ENCODE data around the gene FRS3.
A peak's percentile ranks its signal among the peaks of the same experiment; 100 is the strongest.
"Not testable (repeated sequence)": the region's sequence is repeated elsewhere in the genome, so short reads cannot be mapped to it uniquely, and the experiment has no call there.

FRS3 gene, protein sequence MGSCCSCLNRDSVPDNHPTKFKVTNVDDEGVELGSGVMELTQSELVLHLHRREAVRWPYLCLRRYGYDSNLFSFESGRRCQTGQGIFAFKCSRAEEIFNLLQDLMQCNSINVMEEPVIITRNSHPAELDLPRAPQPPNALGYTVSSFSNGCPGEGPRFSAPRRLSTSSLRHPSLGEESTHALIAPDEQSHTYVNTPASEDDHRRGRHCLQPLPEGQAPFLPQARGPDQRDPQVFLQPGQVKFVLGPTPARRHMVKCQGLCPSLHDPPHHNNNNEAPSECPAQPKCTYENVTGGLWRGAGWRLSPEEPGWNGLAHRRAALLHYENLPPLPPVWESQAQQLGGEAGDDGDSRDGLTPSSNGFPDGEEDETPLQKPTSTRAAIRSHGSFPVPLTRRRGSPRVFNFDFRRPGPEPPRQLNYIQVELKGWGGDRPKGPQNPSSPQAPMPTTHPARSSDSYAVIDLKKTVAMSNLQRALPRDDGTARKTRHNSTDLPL

DNA sequence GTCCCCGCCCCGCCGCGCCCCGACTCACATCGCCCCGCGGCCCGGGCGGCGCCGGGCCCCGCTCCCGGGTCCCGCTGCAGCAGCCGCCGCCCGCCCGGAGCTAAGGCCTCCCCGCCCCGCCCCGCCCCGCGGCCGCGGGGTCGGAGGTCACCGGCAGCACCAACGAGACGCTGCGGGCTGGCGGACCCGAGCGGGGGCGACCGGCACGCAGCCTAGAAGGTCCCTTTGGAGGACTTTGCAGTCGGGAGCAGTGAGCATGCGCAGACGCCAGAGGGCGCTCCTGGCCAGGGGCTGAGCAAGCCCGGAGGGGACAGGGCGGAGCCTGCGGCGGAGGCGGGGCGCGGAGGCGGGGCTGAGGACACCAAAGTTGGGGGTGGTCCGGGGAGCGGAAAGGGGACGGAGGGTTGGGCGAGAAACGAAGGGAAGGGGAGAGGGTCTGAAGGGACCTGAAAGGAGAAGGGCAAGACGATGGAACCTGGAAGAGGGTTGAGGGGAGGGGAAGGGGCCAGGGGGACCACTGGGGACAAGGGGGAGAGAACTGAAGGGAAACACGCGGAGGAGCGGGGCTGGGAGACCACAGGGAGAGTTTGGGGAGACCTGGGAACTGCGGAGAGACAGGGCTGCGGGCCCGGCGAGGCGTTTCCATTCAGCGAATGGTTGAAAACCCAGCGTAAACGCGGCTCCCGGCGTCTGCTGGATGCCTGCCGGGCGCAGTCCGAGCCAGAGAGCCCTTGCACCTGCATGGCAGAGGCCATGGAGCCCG is at the start of gene FRS3:
FRS3 (minus strand) TSS at position 113 of the 763 bp plus-strand sequence. CDS start 2,913 bp downstream, outside the sequence.
- peak; percentile 43 for DNase-seq

DNA sequence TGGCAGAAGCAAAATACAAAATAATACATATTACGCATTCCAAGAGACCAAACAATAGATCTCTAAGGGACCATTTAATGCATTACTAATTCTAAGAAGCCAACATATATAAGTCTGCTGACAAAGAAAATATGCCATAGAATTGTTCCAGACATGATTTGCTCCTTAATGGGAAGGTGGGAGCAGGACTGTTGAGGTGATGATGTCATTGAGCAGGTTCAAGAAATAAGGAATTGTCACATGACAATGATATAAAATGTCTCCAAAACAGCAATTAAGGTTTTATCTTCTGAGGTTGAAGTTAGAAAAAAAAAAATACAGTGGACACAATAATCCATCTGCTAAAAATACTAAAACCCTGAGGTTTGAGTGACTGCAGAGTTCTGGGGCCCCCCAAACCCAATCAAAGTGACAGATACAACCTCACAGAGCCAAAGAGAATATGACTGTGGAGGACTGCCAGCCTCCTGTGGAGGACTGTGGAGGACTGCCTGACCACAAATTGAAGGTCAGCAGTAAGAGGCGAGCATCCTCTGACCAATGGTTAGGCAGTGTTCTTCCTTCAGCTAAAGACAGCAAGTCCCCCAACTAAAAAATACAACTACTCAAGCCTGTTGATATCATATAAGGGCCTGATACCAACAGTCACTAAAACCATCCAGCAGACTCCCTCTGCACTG is 46.8 kb upstream of the FRS3 start:
- DNase-seq, result no peak

DNA sequence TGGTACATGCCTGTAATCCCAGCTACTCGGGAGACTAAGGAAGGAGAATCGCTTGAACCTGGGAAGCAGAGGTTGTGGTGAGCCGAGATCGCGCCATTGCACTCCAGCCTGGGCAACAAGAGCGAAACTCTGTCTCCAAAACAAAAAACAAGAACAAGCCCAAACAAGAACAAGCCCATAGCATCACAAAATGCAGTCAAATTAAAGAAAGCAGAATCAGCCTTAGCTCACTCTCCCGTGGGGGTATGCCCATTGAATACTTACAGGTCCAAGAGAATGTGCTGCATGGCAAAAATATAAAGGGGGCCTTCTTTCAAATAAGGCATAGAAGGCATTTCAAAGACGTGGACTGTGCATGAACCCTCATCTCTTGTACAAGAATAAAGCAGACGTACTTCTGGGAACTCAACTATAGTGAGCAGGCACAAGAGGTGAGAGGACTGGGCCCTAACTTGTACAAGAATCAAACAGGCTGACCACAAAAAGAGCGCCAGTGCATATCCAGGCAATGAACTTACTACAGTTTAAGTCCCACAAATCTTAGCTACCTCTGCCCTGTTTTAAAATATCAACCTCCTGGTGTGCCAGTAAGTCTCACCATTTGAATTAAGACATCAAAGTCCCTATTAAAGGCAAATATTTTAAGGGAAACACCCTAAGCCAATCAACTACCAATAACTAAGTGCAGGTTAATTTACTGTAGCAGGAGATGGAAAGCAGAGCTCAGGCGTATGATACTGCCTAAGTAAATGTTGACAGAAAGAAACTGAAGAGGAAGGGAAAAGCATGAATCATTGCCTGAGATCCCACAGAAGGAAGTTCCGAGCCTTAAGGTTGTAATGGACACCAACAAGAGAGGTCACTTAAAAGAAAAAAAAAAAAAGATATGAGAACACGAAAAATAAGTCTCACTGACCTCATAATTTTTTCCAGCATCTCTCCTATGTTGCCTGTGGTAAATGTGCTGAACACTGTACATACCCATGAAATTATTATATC is 45.2 kb upstream of the FRS3 start:
- DNase-seq, result no peak

DNA sequence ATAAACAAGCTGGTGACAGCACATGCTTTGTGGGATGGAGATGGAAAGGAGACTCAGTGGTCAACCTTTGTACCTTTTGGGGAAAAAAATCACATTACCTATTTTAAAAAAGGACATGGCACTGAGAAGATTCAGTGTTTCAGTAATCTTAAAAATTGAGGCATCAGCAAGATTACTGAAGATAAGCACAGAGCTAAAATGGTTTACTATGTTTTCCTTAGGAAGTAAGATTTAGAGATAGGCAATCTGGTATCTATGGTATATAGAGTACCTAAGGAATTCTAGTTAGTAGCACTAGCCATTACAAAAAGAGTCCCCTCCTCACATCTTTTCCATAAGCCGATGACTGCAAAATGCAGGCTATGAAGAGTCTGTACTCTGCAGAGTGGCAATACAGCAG is 43.5 kb upstream of the FRS3 start:
- DNase-seq, result no peak

DNA sequence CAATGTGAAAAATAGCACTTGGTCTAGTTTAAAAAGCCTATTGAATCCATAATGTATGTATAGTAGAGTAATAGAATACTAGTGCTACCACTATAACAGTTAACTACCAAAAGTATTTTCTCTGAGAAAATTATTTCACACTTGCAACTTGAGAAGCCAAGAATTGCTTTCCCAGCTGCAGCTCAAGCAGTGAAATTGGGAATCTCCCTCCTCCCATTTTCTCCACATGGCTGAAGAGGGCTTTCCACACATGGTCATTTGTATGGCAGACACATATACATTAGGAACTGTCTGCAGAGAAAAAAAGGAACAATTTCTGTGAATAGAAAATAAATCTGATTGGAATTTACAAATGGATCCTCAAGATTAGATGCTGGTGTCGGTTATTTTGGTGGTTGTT is 42.3 kb upstream of the FRS3 start:
- DNase-seq, result no peak

DNA sequence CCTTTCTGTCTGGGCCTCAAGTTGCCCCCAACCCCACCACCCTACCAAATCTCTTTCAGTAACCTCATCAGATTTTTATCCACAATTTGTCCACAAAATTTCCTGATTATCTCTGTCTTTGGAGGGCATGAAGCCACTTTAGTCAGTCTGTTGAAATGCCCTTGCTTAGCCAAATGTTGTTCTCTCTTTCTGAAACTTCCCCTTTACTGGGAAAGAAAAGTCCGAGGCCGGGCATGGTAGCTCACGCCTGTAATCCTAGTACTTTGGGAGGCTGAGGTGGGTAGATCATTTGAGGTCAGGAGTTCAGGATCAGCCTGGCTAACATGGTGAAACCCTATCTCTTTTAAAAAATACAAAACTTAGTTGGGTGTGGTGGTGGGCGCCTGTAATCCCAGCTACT is 41.6 kb upstream of the FRS3 start:
- no peak for DNase-seq

DNA sequence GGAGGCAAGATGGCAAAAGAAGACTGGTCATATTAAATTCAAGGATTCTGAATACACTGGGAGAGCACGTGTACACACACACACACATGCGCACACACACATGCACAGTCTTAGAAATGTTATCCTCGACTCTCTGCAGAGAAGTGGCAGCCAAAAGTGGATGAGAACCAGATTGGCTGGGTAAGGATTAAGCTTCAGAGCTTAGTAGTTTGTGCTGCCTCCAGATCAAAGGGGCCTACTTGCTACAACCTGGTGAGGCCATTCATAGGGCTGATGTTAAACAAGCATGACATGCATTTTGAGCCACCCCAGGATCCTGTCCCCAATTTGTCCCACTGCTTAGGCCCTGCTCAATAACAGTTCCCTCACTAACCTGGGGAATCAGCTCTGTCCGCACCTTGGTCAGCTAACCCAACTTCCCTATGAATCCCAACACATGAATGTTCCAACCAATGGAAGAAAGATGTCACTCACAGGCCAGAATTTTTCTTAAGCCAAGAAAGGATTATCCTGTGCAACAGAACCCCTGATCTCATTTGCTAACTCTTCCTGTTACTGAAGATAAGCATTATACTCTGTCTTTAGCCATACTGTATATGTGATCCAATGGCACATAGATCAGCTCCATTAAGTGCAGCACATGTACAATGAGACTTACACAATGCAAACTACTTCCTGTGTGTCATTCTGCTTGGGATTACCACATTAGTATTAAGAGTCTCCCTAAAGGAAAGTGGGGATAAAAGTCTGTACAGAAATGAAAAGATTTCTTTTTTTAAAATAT is 38.8 kb upstream of the FRS3 start:
- no peak for DNase-seq

DNA sequence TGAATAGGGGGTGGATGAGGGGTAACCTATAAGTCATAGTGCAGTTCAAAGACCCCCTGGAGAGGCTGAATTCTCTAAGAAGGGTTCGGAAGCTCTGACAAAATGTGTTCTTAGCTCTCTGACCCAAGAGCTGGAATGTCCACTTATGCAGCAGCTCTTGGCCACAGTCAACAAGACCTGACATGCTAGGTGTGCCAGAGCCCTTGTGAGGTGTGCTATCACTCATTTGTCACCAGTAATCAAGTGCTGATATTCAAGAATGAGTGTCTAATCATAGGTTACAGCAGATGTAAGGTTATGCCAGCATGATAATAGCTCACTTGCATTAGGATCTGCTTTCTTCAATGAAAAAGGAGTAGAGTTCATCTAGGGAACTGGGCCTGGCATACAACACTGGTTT is 35.9 kb upstream of the FRS3 start:
- no peak for DNase-seq

DNA sequence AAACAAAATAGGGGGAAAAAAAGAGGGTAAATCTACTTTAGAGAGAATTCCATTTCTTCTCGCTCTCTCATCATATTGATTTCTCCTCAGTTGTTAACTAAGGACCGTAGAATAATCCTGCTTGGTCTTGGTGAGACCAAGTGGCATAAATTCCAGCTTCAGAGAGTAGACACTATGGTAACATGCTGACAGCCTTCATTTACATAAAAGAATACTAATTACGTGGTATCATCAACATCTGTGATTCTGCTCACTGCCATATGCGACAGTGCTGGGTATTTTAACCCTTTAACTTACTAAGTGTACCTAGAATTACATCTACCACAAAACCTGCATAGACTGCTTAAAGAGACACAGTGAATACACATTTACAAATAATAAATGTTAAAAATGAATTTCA is 34.9 kb upstream of the FRS3 start:
- no peak for DNase-seq

DNA sequence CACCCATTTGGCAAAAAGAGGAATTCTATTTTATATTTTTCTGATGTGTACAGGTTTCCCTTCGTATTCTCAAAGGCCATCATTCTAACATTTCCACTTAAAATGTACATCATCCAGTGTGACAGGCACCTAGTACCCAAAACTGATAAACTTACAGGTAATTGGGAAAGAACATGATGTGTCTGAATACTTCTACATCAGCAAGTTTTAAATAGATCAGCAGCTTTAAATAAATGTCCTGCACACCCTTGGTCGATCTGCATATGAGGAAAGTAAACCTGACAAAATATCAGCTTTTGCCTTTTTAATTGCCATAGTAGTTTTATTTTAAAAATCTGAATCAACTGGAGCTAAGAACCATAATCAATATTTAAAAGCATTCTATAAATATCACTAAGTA is 34.3 kb upstream of the FRS3 start:
- no peak for DNase-seq

DNA sequence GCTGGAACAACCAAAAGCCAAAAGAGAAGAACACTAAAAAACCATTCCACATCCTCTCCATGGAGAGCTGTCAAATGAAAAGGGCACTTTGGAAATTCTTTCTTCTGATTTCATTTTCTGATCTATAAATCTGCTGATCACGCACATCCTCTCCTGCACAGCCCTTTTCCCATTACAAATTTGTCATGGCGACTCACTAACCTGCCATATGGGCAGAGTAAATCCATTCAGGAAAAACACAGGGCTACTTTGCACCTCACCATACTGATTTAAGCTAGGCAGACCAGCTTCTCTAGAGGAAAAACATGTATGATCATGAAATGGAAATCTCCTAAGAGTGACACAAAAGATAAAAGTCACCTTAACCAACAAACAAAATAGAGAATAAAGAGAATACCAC is 33.8 kb upstream of the FRS3 start:
- DNase-seq, result no peak

DNA sequence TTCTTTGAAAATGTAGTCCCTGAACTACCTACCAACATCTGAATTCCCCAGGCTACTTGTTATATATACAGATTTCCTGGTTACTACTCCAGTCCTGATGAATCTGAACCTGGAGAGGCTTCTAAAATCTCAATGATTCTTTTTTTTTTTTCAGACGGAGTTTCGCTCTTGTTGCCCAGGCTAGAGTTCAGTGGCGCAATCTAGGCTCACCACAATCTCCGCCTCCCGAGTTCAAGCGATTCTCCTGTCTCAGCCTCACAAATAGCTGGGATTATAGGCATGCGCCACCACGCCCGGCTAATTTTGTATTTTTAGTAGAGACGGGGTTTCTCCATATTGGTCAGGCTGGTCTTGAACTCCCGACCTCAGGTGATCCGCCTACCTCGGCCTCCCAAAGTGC is 32.2 kb upstream of the FRS3 start:
- not testable (repeated sequence) for DNase-seq

DNA sequence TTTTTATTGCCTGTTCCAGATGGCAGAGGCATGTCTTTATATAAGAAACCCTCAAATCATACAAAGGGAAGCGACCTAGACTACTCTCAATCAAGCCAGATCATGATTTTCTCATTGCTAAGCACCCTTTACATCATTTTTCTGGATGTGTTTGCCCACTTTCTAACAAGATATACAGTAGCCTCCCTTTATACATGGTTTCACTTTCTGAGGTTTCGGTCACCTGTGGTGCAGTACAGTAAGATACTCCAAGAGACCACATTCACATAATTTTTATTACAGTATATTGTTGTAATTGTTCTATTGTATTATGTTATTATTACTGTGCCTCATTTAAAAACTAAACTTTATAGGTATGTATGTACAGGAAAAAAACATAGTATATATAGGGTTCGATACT is 31.4 kb upstream of the FRS3 start:
- DNase-seq, result no peak

DNA sequence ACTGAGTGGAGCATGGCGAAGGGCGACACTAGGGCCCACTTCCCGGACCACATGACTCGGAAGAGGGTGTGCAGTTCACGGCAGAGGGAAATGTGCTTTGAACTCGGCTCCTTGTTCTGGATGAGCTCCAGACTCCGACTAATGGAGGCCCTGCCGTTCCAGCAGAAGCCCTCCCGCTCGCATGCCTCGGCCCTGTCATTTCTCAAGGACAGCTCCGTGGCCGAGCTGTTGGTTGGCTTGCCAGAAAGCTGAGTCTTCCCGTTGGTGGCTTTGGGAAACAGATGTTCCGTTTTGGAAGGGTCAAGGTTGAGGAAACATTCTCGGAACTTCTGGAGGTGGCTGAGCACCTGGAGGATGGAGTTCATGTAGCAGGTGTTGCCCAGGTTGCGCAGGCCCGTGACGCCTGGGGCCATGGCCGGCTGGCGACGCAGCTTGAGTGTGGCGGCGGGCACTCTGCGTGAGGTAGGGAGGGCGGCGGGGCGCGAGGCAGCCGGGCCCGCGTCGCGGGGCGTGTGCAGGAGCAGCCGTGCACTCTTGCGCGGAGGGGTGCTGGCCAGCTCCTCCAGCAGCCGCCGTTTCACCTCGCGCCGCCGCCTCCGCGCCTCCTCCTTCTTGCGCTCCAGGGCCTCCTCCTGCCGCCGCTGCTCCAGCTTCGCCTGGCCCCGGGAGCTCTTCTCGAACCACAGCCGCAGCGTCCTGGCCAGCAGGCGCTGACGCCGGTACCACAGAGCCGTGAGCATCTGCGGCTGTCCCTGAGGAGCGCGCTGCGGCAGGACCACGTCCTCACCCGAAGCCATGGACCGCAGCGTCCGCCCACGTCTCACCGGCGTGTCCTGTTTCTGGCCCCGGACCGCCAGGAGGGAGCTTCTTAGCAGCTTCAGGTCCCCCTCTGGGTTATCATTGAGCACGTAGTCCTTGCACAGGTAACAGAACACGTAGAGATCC is 26.4 kb upstream of the FRS3 start:
- no peak for DNase-seq

DNA sequence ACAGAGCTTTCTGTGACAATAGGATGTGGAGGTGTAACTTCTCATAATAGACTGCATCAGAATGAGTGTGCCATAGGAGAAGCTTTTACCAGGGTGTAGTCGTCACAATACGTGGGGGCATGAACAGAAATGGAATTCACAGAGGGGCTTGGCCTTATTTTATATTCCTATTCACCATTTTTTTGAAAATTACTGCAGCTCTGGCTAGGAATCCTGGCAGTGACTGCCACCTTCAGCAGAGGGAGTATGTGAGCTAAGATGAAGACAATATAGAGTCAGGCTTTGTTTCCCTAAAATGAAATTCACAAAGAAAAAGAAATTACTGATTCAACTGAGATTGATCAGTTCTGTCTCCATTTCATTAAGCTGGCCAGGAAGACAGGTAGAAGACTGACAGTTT is 21.7 kb upstream of the FRS3 start:
- no peak for DNase-seq

DNA sequence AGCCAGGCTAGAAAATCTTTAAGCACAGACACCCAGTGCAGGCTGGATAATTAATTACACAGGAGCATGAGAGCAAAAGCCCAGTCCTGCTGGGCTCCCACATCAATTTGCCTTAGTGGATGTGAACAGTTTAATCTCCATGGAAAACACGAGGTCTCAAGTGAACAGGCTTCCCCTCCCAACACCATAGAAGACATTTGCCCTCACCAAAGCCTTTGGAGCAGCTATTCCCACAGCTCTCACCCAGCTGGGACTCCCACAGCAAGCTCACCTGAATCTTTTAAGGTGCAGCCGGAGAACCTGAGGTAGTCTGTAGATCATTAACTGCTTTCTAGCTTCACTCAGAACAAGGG is 19.8 kb upstream of the FRS3 start:
- DNase-seq, result no peak

DNA sequence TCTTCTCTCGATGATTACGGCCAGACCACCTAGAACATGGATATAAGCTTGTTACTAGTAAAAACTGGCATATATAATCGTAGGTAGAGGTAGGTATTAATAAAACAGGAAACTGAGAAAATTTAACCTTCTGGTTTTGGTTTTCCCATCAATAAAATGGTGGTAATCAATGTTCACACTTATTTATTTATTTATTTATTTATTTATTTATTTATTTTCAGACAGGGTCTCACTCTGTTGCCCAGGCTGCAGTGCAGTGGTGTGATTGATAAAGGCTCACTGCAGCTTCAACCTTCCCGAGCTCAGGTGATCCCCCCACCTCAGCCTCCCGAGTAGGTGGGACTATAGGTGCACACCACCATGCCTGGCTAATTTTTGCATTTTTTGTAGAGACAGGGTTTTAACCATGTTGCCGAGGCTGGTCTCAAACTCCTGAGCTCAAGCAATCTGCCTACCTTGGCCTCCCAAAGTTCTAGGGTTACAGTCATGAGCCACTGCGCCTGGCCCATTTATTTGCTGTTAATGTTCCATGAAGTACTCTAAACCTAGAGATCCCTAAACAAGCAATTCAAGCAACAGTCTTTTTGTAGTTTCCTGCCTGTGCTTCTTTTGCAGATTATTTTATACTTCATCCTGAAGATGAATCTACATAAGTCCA is 19.3 kb upstream of the FRS3 start:
- DNase-seq, result no peak

DNA sequence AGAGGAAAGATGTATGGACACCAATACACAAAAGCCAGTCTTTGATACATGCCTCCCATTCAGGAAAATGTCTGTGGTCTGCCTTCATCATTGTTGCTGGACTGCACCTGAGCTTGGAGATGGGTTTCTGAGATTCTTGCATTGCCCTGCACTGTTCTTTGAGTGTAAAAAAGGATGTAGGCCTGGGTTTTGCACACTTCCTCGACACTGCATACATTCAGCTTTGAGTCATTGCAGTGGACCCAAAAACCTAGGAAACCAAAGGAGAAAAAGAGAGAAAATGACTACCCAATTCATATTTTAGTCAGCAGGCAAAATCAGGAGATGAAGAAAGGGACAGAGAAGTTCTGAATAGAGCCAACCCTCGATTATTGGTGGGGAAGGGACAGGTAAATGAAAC is 16.8 kb upstream of the FRS3 start:
- no peak for DNase-seq

DNA sequence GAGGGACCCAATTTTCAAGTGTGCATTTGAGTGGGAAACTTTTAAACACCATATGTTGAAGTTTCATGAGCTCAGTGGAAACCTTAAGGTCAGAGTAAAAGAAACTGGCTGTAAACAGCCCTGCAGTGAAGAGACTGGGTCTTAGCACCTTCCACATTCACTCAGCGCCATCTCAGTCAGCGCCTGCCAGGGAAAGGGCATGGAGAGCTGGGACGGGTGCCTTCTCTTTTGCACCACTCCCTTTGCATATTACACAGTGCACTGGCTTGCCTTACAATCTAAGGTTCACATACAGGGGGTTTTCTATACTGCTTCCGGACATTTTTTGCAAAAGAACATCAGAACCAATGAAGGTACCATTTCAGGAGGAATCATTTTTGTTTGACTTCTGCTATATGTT is 12.3 kb upstream of the FRS3 start:
- DNase-seq, result no peak

DNA sequence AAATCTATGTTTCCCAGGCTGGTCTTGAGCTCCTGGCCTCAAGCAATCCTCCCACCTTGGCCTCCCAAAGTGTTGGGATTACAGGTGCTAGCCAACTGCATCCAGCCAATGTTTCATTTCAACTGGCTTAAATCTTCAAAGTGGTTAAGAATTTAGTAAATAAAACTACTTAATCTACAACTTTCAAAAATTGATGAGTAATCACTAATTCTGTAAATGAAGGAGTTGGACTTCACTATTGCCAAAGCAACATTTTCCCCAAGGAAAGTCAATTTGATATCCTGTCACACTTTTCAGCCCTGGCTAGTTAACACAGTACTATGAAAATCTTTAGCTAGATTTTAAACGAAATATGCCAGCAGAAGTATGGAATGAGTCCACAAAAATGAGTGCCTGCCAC is 11.6 kb upstream of the FRS3 start:
- no peak for DNase-seq
